IMR-90 (cell line): ENCODE measurements around the gene CDK6. TPM values are rescaled to one million over a fixed set of nuclear protein-coding genes. Genes with fewer than 3 reads are reported as not detected.

Source experiments
- ATAC-seq: fragments of 200-7000 bp; cut with Tn5 transposase; 2 replicates; pipeline ENCODE4 v1.9.1; 2020; ENCODE audit warnings: low read depth, mild to moderate bottlenecking, moderate library complexity
- BruUV-seq: library from RNA; stranded (reverse); fragments of 400-500 nt; replicated peaks from 2 replicates; lab custom pipeline; 2021; lab: Mats Ljungman, UMichigan
- CTCF ChIA-PET: fragments of 300-600 bp; formaldehyde crosslinking; extraction: SDS; loops from one replicate; lab custom pipeline; 2021; ENCODE audit warnings: antibody characterized with exemption; lab: Yijun Ruan, JAX
- POLR2A ChIA-PET: fragments of 300-600 bp; sonication (Branson Sonifier 250); formaldehyde crosslinking; loops from one replicate; lab custom pipeline; 2022; ENCODE audit warnings: antibody characterized with exemption; ENCODE audit not compliant: unreplicated experiment; lab: Charles Lee
- DNase-seq: peaks from one replicate; pipeline ENCODE4 v3.0.0; 2013
- H2AFZ ChIP-seq: replicated peaks from 2 replicates; pipeline ENCODE3; 2013; ENCODE audit warnings: low read length, mild to moderate bottlenecking; ENCODE audit not compliant: poor library complexity
- H2AK5ac ChIP-seq: 2 replicates; pipeline ENCODE4 v1.6.1; 2013; ENCODE audit warnings: low read depth, low read length, inconsistent platforms
- H2AK9ac ChIP-seq: replicated peaks from 2 replicates; pipeline ENCODE3; 2013; ENCODE audit warnings: mild to moderate bottlenecking, low read depth, low read length, moderate library complexity; ENCODE audit not compliant: poor library complexity
- H2BK120ac ChIP-seq: 2 replicates; pipeline ENCODE4 v1.6.1; 2013; ENCODE audit warnings: low read depth, low read length, inconsistent platforms
- H2BK15ac ChIP-seq: 3 replicates; pipeline ENCODE4 v1.6.1; 2013; ENCODE audit warnings: low read depth, low read length, inconsistent platforms
- H2BK20ac ChIP-seq: 2 replicates; pipeline ENCODE4 v1.6.1; 2013; ENCODE audit warnings: low read depth, mild to moderate bottlenecking, inconsistent platforms, low read length, moderate library complexity
- H2BK5ac ChIP-seq: 2 replicates; pipeline ENCODE4 v1.6.1; 2013; ENCODE audit warnings: mild to moderate bottlenecking, low read depth, low read length, inconsistent platforms; ENCODE audit not compliant: poor library complexity, severe bottlenecking
- H3K14ac ChIP-seq: replicated peaks from 2 replicates; pipeline ENCODE4 v1.6.1; 2013; ENCODE audit warnings: low read depth, low read length, inconsistent platforms
- H3K18ac ChIP-seq: 2 replicates; pipeline ENCODE4 v1.6.1; 2013; ENCODE audit warnings: low read depth, low read length, control low read depth
- H3K23ac ChIP-seq: 2 replicates; pipeline ENCODE4 v1.6.1; 2013; ENCODE audit warnings: low read depth, low read length, inconsistent platforms
- H3K27ac ChIP-seq: 2 replicates; pipeline ENCODE4 v1.5.1; 2013; ENCODE audit warnings: mild to moderate bottlenecking, control low read depth, low read length; ENCODE audit not compliant: insufficient read depth
- H3K27me3 ChIP-seq: 2 replicates; pipeline ENCODE4 v1.6.1; 2013; ENCODE audit warnings: low read length; ENCODE audit not compliant: control insufficient read depth, insufficient read depth
- H3K36me3 ChIP-seq: 2 replicates; pipeline ENCODE4 v1.6.1; 2013; ENCODE audit warnings: low read length, mixed read lengths; ENCODE audit not compliant: control insufficient read depth, insufficient read depth
- H3K4ac ChIP-seq: 2 replicates; pipeline ENCODE4 v1.6.1; 2013; ENCODE audit warnings: low read depth, low read length, inconsistent platforms
- H3K4me1 ChIP-seq: 2 replicates; pipeline ENCODE4 v1.6.1; 2013; ENCODE audit warnings: low read length, mixed read lengths; ENCODE audit not compliant: control insufficient read depth, insufficient read depth
- H3K4me2 ChIP-seq: 2 replicates; pipeline ENCODE4 v1.6.1; 2013; ENCODE audit warnings: low read depth, mild to moderate bottlenecking, control low read depth, low read length, moderate library complexity
- H3K4me3 ChIP-seq: 2 replicates; pipeline ENCODE4 v1.5.1; 2013; ENCODE audit warnings: low read depth, mild to moderate bottlenecking, control low read depth, low read length, moderate library complexity; ENCODE audit not compliant: insufficient read depth
- H3K56ac ChIP-seq: 2 replicates; pipeline ENCODE4 v1.6.1; 2013; ENCODE audit warnings: low read length, inconsistent platforms; ENCODE audit not compliant: insufficient read depth; ENCODE audit errors: extremely low read depth
- H3K79me1 ChIP-seq, 2 experiments: 2 replicates each; pipeline ENCODE4 v1.6.1; 2013; ENCODE audit warnings: low read length in 2 of 2, inconsistent platforms in 1 of 2, low read depth in 1 of 2
- H3K9ac ChIP-seq: 2 replicates; pipeline ENCODE4 v1.6.1; 2013; ENCODE audit warnings: low read depth, low read length, control low read depth
- H3K9me1 ChIP-seq: 2 replicates; pipeline ENCODE4 v1.6.1; 2013; ENCODE audit warnings: low read length, inconsistent platforms; ENCODE audit not compliant: insufficient read depth
- H3K9me3 ChIP-seq: 2 replicates; pipeline ENCODE4 v1.6.1; 2013; ENCODE audit warnings: low read length; ENCODE audit not compliant: control insufficient read depth, insufficient read depth
- H4K20me1 ChIP-seq: 2 replicates; pipeline ENCODE4 v1.6.1; 2013; ENCODE audit warnings: low read length, inconsistent platforms; ENCODE audit not compliant: insufficient read depth
- H4K5ac ChIP-seq: 2 replicates; pipeline ENCODE4 v1.6.1; 2013; ENCODE audit warnings: mild to moderate bottlenecking, low read depth, low read length, control low read depth
- H4K8ac ChIP-seq, 2 experiments: 2 replicates each; pipeline ENCODE4 v1.6.1; 2013; ENCODE audit warnings: low read depth in 2 of 2, low read length in 2 of 2, control low read depth in 1 of 2, inconsistent platforms in 1 of 2
- H4K91ac ChIP-seq: 2 replicates; pipeline ENCODE4 v1.6.1; 2013; ENCODE audit warnings: low read depth, low read length, inconsistent platforms; ENCODE audit not compliant: insufficient read depth
- CEBPB ChIP-seq: IDR thresholded peaks from 2 replicates; pipeline ENCODE4 v1.6.1; 2012; ENCODE audit warnings: low read depth, low read length, improper control_type of control experiment
- CTCF ChIP-seq: conservative IDR thresholded peaks from 2 replicates; pipeline ENCODE4 v1.5.1; 2012; ENCODE audit warnings: mild to moderate bottlenecking, low read depth, low read length, improper control_type of control experiment
- MAFK ChIP-seq: IDR thresholded peaks from 2 replicates; pipeline ENCODE4 v1.6.1; 2012; ENCODE audit warnings: low read depth, low read length, improper control_type of control experiment
- NFE2L2 ChIP-seq: fragments of 150-350 bp; IDR thresholded peaks from 2 replicates; pipeline ENCODE4 v1.6.1; 2016; ENCODE audit warnings: low read depth, mild to moderate bottlenecking, low read length
- POLR2A ChIP-seq: IDR thresholded peaks from 2 replicates; pipeline ENCODE4 v1.6.1; 2012; ENCODE audit warnings: mild to moderate bottlenecking, low read depth, low read length
- RAD21 ChIP-seq: IDR thresholded peaks from 2 replicates; pipeline ENCODE4 v1.6.1; 2012; ENCODE audit warnings: low read length, improper control_type of control experiment
- RFX5 ChIP-seq: IDR thresholded peaks from 2 replicates; pipeline ENCODE4 v1.8.0; 2012; ENCODE audit warnings: low read depth, mild to moderate bottlenecking, low read length, moderate library complexity
- SMC3 ChIP-seq: fragments of 150-350 bp; IDR thresholded peaks from 2 replicates; pipeline ENCODE4 v1.6.1; 2016; ENCODE audit warnings: low read depth, mild to moderate bottlenecking, antibody characterized with exemption, low read length, moderate library complexity
- USF2 ChIP-seq: fragments of 150-350 bp; IDR thresholded peaks from 2 replicates; pipeline ENCODE4 v1.6.1; 2017; ENCODE audit warnings: mild to moderate bottlenecking, antibody characterized with exemption, low read length, low read depth
- dilution Hi-C: fragments of 300-500 bp; cut with HindIII; formaldehyde crosslinking; loops from one replicate; pipeline ENCODE4 v1.14.3; 2018; ENCODE audit warnings: low sequenced_read_pairs; ENCODE audit not compliant: unreplicated experiment
- in situ Hi-C: fragments of 300-500 bp; cut with MboI; formaldehyde crosslinking; loops from 3 replicates; pipeline ENCODE4 v1.14.3; 2019; ENCODE audit warnings: low sequenced_read_pairs, inconsistent platforms, mixed read lengths
- intact Hi-C: fragments of 100-400 bp; cut with micrococcal nuclease; formaldehyde crosslinking; loops from 2 replicates; pipeline ENCODE4 v1.10.0; 2022
- polyA plus RNA-seq, 3 experiments: library from polyadenylated mRNA; depleted of rRNA; stranded (reverse); fragments of >200 nt; gene quantifications; 2 replicates each; pipeline ENCODE4 v1.2.3, GENCODE V29; 2012; ENCODE audit warnings: low replicate concordance in 1 of 3
- total RNA-seq: library from RNA; depleted of rRNA; stranded (reverse); fragments of >200 nt; gene quantifications from 2 replicates; pipeline ENCODE4 v1.2.3, GENCODE V29; 2012

The CDK6 gene
- total and polyA plus RNA-seq, 2 of the 4 experiments (the other 2 are of a cell fraction) = 21.5 to 195 TPM

DNA sequence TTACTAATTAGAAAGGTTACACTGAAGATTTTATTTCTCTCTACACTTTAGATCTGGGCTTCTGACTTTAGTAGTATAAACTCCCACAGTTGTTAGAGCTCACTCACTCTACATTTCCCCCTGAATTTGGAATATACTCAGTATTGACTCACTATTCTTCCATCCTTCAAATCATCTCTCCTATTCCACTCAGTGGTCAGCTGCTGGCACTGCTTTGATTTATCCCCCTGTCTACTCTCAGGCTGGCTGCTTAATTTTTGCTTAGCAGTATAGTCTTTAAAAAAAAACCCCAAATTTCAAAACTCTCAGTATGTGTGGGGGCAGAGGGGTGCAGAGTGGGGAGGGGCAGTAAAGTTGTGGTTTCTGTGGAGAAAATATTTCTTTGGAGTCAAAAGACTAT lies 68.9 kb downstream of the CDK6 start:
- BruUV-seq = no TSS peak
- Histone ChIP-seq H2AK5ac (no peak overlapping the region), H2BK15ac (no peak overlapping the region), H3K27me3 (no peaks in the 10 kb centered on the region), H2AFZ (no peak overlapping the region), H3K9me3 (no peaks in the 10 kb centered on the region), H3K9me1 (peaks cover 12% of the 10 kb centered on the region), H3K27ac (no peak overlapping the region), H2BK5ac (peak overlapping the region; percentile 63), H3K56ac (no peak overlapping the region), H3K18ac (no peak overlapping the region), H2BK20ac (no peak overlapping the region), H3K14ac (no peak overlapping the region; the same call in 1 of the 2 replicates), H4K20me1 (peaks cover 43% of the 10 kb centered on the region), H3K4me3 (no peak overlapping the region), H3K79me1 (peaks cover 19 to 67% of the 10 kb centered on the region in 2 experiments), H2AK9ac (no peak overlapping the region), H3K4me2 (peak overlapping the region; percentile 29; the same call in 1 of the 2 replicates), H2BK120ac (no peak overlapping the region), H4K91ac (no peak overlapping the region), H3K36me3 (peaks cover 8% of the 10 kb centered on the region), H3K4ac (peak overlapping the region; percentile 24; the same call in 1 of the 2 replicates), H3K4me1 (peaks cover 25% of the 10 kb centered on the region), H3K23ac (no peak overlapping the region), H3K9ac (no peak overlapping the region), H4K8ac (no peak overlapping the region), H4K5ac (no peak overlapping the region)
- dilution Hi-C loops = no loop called here
- DNase-seq = peak; percentile 53
- TF ChIP-seq SMC3 (0 out of 2 replicates have a peak, but pooled peaks have one; percentile 7), RAD21 (peak; percentile 31; the same call in 1 of the 2 replicates), CTCF (0 out of 2 replicates have a peak, but pooled peaks have one; percentile 15), POLR2A (no peak), MAFK (no peak), RFX5 (no peak), CEBPB (no peak), NFE2L2 (no peak), USF2 (no peak)
- intact Hi-C loops = loop anchor here (5.0 kb wide), 3 partner anchors 65 to 145 kb away; no protein-coding TSS in a partner anchor
- ChIA-PET CTCF (no interaction called here), POLR2A (no interaction called here)
- peak; percentile 9; the same call in 1 of the 2 replicates for ATAC-seq
- in situ Hi-C loops = no loop called here
